Mucosa of descending colon (tissue), 3 donors: ENCODE measurements around the gene GOLPH3. TPM values are rescaled to one million over a fixed set of nuclear protein-coding genes. Genes with fewer than 3 reads are reported as not detected.

Source experiments
- ATAC-seq: fragments of 200-7000 bp; cut with Tn5 transposase; one replicate; pipeline ENCODE4 v1.9.1; 2020; ENCODE audit warnings: mild to moderate bottlenecking, moderate library complexity
- DNase-seq, 3 donors: peaks; one replicate each; pipeline ENCODE4 v3.0.0-alpha.2; 2020
- H3K36me3 ChIP-seq: fragments of 200-600 bp; one replicate; pipeline ENCODE4 v1.8.0; 2021; ENCODE audit warnings: low read depth, mild to moderate bottlenecking
- H3K4me1 ChIP-seq: fragments of 200-600 bp; one replicate; pipeline ENCODE4 v1.8.0; 2021; ENCODE audit warnings: low read depth, mild to moderate bottlenecking
- H3K4me3 ChIP-seq: fragments of 200-600 bp; one replicate; pipeline ENCODE4 v1.8.0; 2021; ENCODE audit warnings: mild to moderate bottlenecking
- H3K9me3 ChIP-seq: fragments of 200-600 bp; one replicate; pipeline ENCODE4 v1.8.0; 2021; ENCODE audit warnings: mild to moderate bottlenecking
- intact Hi-C, 2 donors: fragments of 100-400 bp; cut with DNase I in 1 of 2; cut with micrococcal nuclease in 1 of 2; formaldehyde crosslinking; loops; one replicate each; pipeline versions ENCODE4 v1.11.0 to v1.11.1; 2022; cut with DNase I, micrococcal nuclease
- total RNA-seq, 3 donors: library from RNA; stranded (reverse); fragmentation: NEBNext Ultra II Directional in 2 of 3; extraction: Animal tissue kit (Norgen Biotek cat#: 25700) in 2 of 3; gene quantifications; one replicate each; pipeline versions ENCODE4 v1.2.1 to v1.2.4, GENCODE V29; 2021 to 2023
- TF ChIP-seq, protein P1 (sequence below): fragments of 200-600 bp; IDR thresholded peaks from one replicate; pipeline ENCODE4 v1.8.0; 2022; ENCODE audit warnings: antibody characterized with exemption, mild to moderate bottlenecking
- donor health status: DM: no; HTN: no; CAD: no; lungs with moderate emphysema.
- donor health status: DM: no; HTN: no; CAD: no.
- donor health status: DM: no; HTN: yes; CAD: no.

GOLPH3 gene
- total RNA-seq, 3 donors from 2014 or later, result 101 to 178 (median 123) TPM

- DNase-seq (no peak), ATAC-seq (no peak)
- Histone ChIP-seq H3K4me3 (no peak overlapping the region), H3K36me3 (no peaks in the 10 kb centered on the region), H3K9me3 (no peaks in the 10 kb centered on the region), H3K4me1 (no peaks in the 10 kb centered on the region)
- TF ChIP-seq, protein P1, sequence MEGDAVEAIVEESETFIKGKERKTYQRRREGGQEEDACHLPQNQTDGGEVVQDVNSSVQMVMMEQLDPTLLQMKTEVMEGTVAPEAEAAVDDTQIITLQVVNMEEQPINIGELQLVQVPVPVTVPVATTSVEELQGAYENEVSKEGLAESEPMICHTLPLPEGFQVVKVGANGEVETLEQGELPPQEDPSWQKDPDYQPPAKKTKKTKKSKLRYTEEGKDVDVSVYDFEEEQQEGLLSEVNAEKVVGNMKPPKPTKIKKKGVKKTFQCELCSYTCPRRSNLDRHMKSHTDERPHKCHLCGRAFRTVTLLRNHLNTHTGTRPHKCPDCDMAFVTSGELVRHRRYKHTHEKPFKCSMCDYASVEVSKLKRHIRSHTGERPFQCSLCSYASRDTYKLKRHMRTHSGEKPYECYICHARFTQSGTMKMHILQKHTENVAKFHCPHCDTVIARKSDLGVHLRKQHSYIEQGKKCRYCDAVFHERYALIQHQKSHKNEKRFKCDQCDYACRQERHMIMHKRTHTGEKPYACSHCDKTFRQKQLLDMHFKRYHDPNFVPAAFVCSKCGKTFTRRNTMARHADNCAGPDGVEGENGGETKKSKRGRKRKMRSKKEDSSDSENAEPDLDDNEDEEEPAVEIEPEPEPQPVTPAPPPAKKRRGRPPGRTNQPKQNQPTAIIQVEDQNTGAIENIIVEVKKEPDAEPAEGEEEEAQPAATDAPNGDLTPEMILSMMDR, result no peak
- intact Hi-C loops, result no loop called here
Measured at GRCh38 chr5:32207355-32207634, 33.2 kb upstream of the GOLPH3 start.

- DNase-seq (no peak), ATAC-seq (peak; percentile 23)
- intact Hi-C loops, result no loop called here
- Histone ChIP-seq H3K36me3 (no peaks in the 10 kb centered on the region), H3K4me3 (no peak overlapping the region), H3K9me3 (no peaks in the 10 kb centered on the region), H3K4me1 (no peaks in the 10 kb centered on the region)
- TF ChIP-seq, protein P1, result no peak
Measured at GRCh38 chr5:32206509-32207354, 32.6 kb upstream of the GOLPH3 start.

DNA sequence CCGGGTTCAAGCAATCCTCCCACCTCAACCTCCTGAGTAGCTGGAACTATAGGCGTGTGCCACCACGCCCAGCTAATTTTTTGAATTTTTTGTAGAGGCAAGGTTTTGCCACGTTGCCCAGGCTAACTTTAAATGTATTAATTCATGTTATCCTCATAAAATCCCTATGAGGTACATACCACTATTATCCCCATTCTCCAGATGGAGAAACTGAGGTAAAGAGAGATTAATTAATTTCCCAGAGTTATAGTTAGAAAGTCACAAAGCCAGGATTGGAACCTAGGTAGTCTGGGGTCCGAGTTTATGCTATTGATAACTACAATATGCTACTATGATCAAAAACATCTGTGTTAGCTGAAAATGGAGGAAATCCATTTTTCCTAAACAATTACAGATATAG lies 31.9 kb upstream of the GOLPH3 start:
- ATAC-seq (no peak), DNase-seq (no peak)
- Histone ChIP-seq H3K4me3 (no peak overlapping the region), H3K9me3 (no peaks in the 10 kb centered on the region), H3K36me3 (no peaks in the 10 kb centered on the region), H3K4me1 (no peaks in the 10 kb centered on the region)
- TF ChIP-seq, protein P1, result no peak
- intact Hi-C loops, result no loop called here

- DNase-seq, result no peak
- Histone ChIP-seq H3K9me3 (no peaks in the 10 kb centered on the region), H3K4me1 (no peaks in the 10 kb centered on the region), H3K36me3 (no peaks in the 10 kb centered on the region), H3K4me3 (no peak overlapping the region)
- TF ChIP-seq, protein P1, result no peak
- intact Hi-C loops, result no loop called here
- ATAC-seq, result no peak
Measured at GRCh38 chr5:32202394-32202793, 28.3 kb upstream of the GOLPH3 start.

GRCh38 chr5:32201122-32201753 lies 27.1 kb upstream of the GOLPH3 start:
- TF ChIP-seq, protein P1, result no peak
- DNase-seq (no peak), ATAC-seq (no peak)
- Histone ChIP-seq H3K36me3 (no peaks in the 10 kb centered on the region), H3K4me3 (no peak overlapping the region), H3K4me1 (no peaks in the 10 kb centered on the region), H3K9me3 (no peaks in the 10 kb centered on the region)
- intact Hi-C loops, result no loop called here
